Measurements from ENCODE around the gene PRKCH.

DNA sequence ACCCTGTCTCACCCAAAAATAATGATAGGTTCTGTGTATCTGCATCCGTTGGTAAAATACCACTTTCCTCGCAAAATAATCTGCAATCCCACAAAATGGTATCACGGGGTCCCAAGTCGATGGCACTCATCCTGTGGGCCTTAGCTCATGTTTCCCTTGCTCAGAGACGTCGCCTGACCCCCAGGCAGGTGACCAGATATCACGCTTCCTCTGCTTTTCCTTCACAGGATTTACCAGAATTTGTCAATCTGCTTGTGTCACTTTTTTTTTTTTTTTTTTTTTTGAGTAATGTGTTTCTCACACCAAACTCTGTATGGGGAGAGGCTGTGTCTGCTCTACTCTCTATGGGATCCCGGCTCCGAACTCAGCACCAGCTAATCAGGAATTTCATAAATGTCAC, 162.7 kb downstream of the PRKCH start:
- TF ChIP-seq EZH2phosphoT487 (IDR thresholded peaks at IDR 0.05; ENCODE audit: insufficient read depth, low read depth) (no peak), EZH2 (IDR thresholded peaks at IDR 0.05; ENCODE audit: insufficient read depth, poor library complexity, severe bottlenecking) (no peak)

All from GM23248 (cell line).